ENCODE results near the gene ESYT1.

Gene ESYT1

GRCh38 chr12:56127888-56128669 is at the start of gene ESYT1:
Gene ESYT1, plus strand, starts transcription at chr12:56128267. Its CDS starts 53 bp downstream, at chr12:56128320.
- peak; percentile 100 for DNase-seq

GRCh38 chr12:56078427-56078826 is 49.6 kb upstream of the ESYT1 start:
- DNase-seq: no peak

- DNase-seq: peak; percentile 55
These were observed 48.9 kb upstream of the ESYT1 start for GRCh38 chr12:56078931-56079722.

GRCh38 chr12:56079723-56080555 is 48.1 kb upstream of the ESYT1 start, which contains the start of gene ERBB3:
Gene ERBB3, plus strand, starts transcription at chr12:56080165. Its CDS starts 136 bp downstream, at chr12:56080301.
- DNase-seq: peak; percentile 64

- no peak for DNase-seq
These were observed 47.4 kb upstream of the ESYT1 start for GRCh38 chr12:56080556-56081138.

- DNase-seq: no peak
These were observed 46.4 kb upstream of the ESYT1 start for GRCh38 chr12:56081393-56082347.

GRCh38 chr12:56082382-56082781 is 45.7 kb upstream of the ESYT1 start:
- DNase-seq: no peak

GRCh38 chr12:56082967-56083366 is 45.1 kb upstream of the ESYT1 start:
- DNase-seq: no peak

GRCh38 chr12:56084958-56085543 is 43.0 kb upstream of the ESYT1 start:
- peak; percentile 21 for DNase-seq

- DNase-seq: no peak
These were observed 42.0 kb upstream of the ESYT1 start for GRCh38 chr12:56086096-56086495.

- DNase-seq: no peak
These were observed 41.5 kb upstream of the ESYT1 start for GRCh38 chr12:56086608-56087007.

- DNase-seq: no peak
These were observed 40.8 kb upstream of the ESYT1 start for GRCh38 chr12:56087220-56087619.

- no peak for DNase-seq
These were observed 30.3 kb upstream of the ESYT1 start for GRCh38 chr12:56097738-56098137.

GRCh38 chr12:56098592-56098991 is 29.5 kb upstream of the ESYT1 start:
- DNase-seq: no peak

GRCh38 chr12:56099787-56100186 is 28.3 kb upstream of the ESYT1 start:
- no peak for DNase-seq

- no peak for DNase-seq
These were observed 27.0 kb upstream of the ESYT1 start for GRCh38 chr12:56101045-56101444.

GRCh38 chr12:56102683-56103065 is 25.4 kb upstream of the ESYT1 start:
- no peak for DNase-seq

- peak; percentile 52 for DNase-seq
These were observed 24.9 kb upstream of the ESYT1 start for GRCh38 chr12:56103066-56103711.

GRCh38 chr12:56103823-56104108 is 24.3 kb upstream of the ESYT1 start:
- no peak for DNase-seq

- DNase-seq: peak; percentile 99
These were observed 23.8 kb upstream of the ESYT1 start, which contains the start of gene PA2G4 for GRCh38 chr12:56104109-56104814. Gene PA2G4, plus strand, starts transcription at chr12:56104559. Its CDS starts 179 bp downstream, at chr12:56104738.
